GM19324 (cell line): ENCODE results near the gene WNT7A.
"Not testable (repeated sequence)": the region's sequence is repeated elsewhere in the genome, so short reads cannot be mapped to it uniquely, and the experiment has no call there.

Source experiments
- ATAC-seq: cut with Tn5 transposase; IDR thresholded peaks from one replicate; pipeline ENCODE4 v1.9.1; 2021; ENCODE audit warnings: mild to moderate bottlenecking, moderate library complexity; ENCODE audit not compliant: unreplicated experiment, low FRiP score

WNT7A gene

DNA sequence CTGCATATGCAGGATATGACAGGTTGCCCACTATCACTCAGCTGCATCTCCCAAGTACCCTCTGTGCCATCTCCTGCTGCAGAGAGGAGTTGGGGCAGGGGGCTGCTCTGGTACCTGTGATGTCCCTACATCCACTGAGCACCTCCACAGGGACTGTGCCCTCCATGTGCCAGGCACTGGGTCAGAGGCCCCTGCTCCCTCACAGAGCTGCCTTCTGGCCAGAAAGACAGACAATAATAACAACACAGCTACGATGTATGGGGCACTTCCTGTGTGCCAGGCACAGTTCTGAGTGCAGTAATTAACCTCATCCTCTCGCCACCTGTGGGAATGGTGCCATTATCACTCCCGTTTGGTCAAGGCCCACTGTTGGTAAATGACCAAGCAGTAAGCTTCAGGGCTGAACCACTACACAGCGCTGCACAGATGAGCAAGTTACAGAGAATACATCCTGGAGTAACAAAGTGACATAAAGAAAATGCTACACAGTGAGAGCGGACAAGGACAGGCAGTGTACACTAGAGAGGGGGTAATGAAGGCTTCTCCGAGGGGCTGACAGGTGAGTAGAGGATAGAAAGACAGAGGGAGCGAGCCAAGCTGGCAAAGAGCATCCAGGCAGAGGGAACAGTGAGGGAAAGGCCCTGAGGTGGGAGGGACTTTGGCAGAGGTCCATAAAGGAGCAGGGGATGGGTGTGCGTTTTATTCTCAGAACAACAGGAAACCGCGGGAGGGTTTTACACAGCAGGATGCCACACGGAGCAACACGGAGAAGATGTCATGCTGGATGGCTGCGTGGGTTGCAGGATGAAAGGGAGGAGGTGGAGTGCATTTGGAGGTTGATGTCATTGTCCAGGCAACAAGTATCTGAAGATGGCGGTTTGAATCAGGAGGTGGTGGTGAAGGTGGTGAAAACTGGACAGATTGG, 13.6 kb downstream of the WNT7A start:
- ATAC-seq, result no peak

DNA sequence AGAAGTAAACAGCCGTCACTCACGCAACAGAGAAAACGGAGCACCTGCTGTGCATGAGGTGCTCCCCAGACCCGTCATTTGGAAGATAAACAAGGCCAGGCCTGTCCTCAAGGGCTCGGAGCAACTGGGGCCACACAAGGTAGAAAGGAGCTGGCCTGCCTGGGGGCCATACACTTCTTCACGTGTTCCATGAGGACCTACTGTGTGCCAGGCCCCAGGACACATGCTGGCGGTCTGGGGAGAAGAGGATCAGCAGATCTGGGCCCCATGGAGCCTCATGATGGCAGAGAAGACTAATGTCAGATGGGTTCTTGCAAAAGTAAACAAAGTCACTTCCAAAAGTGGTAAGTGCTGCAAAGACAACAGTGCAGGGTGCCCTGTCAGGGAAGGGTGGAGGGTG, 14.3 kb downstream of the WNT7A start:
- ATAC-seq, result no peak

DNA sequence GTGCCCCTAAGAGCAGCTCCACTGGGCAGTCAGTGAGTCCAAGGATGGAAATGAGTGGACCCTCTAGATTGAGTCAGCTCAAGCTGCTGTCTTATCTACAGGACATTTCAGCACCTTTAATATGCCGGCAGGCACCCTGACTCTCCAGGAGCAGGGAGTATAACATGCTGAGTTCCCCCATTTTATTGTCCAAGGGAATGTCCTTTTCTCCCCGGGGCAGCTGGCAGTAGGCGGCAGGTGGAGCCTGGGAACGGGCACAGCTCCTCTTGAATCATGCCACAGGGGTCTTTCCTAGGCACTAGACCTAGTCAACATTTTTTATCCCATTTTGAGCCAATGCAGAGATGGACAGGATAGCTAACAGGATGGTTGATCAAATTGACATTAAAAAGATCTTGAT, 14.8 kb downstream of the WNT7A start:
- no peak for ATAC-seq

DNA sequence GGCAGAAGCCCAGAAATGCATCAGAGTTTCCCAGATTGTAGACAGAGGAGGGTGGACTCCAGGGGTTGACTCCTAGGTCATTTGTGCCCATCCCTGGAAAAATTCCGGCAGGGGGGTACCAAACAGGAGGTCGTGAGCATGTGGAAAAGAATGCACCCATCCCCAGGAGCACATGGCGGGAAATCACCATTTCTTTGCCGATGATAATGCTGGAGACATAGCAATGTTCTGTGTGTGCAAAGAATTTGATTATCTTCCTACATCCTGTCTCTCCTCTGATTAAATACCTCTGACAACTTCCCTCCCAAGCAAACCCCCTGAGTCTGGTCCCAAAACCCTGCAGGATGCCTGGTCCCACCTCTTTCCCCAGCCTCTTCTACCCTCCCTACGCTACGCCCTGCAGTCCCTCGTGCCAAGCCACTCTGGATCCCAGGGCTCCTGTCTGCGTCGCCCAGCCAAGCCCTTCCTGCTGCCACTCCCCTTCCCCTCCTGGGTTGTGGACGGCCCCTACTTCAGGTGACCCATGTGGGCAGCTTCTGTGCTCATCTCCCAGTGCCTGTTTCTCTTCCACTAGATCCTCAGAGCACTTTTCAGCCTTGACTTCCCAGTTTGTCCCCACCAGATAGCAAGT, 15.8 kb downstream of the WNT7A start:
- no peak for ATAC-seq

- ATAC-seq, result no peak
Measured at GRCh38 chr3:13863382-13863952, 16.4 kb downstream of the WNT7A start.

DNA sequence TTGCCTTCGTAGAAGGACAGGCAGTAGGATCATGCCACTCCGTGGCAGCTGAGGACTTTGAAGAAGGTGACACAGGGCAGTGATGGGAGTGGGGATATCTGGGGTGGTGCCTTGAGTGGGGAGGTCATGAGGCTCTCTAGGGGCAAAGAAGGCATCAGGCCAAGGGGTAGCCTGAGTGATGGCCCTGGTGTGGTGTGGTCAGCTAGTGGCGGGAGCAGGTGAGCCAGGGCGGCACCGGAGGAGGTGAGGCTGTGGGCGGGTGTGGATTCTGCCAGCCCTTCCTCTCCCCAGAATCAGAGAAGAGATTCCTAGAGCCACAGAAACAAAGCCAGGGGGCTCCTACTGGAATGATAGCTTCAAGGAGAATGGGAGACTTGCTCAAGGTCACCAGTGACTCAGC, 18.4 kb downstream of the WNT7A start:
- no peak for ATAC-seq

DNA sequence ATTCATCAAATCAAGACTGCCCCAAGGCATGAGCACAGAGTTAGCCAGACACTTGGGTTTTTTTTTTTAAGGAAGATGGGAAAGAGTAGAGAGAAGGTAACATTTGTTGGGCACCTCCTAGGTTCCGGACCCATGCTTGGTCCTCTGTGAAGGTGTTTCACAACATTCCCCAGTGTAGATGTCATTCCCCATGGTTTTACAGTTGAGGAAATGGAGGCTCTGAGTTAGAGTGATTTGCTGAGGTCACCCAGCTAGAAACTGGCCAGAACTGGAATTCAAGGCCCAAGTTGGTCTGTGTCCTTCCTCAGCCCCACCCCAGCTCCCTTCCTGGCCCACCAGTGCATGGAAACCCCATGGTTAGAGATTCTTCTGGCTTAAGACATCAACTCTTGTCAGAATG, 19.9 kb downstream of the WNT7A start:
- ATAC-seq, result no peak

- no peak for ATAC-seq
Measured at GRCh38 chr3:13858768-13859520, 20.9 kb downstream of the WNT7A start.

DNA sequence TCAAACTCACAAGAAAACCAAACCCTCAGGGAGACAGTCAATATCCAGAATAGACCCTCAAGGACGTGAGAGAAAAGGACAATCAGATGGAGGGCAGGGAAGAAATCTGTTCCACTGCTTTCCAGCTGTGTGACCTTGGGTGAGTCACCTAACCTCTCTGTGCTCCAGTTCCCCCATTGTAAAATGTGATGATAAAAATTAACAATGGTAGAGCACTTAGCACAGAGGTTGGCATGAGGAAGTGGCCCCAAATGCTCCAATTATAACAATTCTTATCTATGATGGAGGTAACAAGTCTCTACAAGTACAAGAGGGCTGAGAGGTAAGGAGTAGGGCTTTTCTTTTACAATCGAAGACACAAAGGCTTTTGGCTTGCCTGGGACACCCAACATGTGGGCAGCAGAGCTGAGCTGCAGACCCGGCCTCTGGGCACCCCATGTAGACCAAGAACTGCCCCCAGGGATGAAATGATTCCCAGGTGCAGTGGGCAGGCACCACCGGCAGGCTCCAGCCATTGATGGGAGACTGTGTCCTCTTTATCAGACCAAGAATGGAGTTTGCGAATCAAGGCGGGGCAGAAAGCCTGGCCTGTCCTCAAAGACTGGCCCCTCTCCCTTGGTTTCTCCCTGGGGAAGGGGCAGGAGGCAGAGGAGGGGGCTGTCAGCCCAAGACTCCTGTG, 22.0 kb downstream of the WNT7A start:
- no peak for ATAC-seq

DNA sequence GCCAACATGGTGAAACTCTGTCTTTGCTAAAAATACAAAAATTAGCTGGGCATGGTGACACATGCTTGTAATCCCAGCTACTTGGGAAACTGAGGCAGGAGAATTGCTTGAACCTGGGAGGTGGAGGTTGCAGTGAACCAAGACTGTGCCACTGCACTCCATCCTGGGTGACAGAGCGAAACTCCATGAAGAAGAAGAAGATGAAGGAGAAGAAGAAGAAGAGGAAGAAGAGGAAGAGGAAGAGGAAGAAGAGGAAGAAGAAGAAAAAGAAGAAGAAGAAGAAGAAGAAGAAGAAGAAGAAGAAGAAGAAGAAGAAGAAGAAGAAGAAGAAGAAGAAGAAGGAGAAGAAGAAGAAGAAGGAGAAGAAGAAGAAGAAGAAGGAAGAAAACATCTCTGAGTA, 23.2 kb downstream of the WNT7A start:
- ATAC-seq, result not testable (repeated sequence)

GRCh38 chr3:13856006-13856405, 23.9 kb downstream of the WNT7A start:
- no peak for ATAC-seq

GRCh38 chr3:13854492-13854891, 25.4 kb downstream of the WNT7A start:
- ATAC-seq, result no peak

DNA sequence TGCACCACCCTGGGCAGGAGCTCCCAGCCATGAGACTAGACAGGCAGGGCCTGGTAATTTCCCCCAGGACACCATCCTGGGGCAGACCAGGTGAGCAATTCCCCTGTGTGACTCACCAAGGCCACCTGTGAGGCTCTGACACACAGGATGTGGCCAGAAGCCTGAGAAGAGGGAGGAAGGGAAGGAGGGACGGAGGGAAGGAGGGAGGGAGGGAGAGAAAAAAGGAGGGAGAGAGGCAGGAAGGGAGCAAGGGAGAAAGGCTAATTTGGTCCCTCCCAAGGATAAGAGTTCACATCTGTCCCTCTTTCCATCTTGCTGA, 25.9 kb downstream of the WNT7A start:
- no peak for ATAC-seq

GRCh38 chr3:13853256-13853977, 26.5 kb downstream of the WNT7A start:
- ATAC-seq, result no peak

DNA sequence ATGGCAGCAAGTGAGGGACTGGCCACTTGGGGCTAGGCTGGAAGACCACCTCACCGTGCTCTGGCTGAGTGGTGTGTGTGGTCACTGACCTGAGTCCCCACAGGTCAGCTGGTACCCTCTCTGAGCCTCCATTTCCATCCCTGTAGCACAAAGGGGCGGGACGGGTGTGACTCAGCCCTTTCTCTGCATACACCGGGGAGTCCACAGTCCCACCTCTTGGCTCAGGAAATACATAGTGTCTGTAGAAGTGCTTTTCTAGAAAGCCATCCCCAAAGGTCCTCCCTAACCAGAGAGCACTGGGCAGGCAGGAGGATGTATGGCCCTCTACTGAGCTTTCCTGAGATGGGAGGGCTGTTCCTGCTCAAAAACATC, 27.2 kb downstream of the WNT7A start:
- no peak for ATAC-seq

DNA sequence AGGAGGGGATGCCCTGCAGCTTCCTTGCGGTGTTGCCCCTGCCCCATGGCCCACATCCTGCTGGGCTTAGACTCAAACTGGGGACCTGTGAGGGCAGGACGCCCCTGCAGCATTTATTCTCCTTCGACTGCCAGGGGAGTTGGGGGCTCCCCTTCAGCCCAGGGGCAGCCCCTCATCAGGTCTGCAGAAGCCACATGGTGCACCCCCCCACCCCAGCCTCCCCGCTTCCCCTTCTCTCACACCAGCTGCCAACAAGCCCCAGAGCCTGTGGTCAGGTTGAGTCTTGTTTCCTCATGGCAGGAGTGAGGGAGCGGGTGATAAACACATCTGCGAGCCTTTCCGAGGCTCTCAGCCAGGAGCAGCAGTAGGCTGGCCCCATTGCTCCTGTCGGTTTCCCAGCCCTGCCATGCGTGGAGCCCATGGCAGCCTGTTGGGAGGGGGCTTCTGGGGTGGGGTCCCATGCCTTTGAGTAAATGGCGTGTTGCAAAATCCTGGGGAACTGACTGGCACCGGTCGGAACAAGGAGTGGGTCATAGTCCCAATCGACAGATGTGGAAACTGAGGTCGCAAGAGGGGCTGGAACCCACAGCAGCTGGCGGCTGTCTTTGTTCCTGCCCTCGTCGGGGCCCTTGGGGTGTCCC, 27.8 kb downstream of the WNT7A start:
- ATAC-seq, result no peak

DNA sequence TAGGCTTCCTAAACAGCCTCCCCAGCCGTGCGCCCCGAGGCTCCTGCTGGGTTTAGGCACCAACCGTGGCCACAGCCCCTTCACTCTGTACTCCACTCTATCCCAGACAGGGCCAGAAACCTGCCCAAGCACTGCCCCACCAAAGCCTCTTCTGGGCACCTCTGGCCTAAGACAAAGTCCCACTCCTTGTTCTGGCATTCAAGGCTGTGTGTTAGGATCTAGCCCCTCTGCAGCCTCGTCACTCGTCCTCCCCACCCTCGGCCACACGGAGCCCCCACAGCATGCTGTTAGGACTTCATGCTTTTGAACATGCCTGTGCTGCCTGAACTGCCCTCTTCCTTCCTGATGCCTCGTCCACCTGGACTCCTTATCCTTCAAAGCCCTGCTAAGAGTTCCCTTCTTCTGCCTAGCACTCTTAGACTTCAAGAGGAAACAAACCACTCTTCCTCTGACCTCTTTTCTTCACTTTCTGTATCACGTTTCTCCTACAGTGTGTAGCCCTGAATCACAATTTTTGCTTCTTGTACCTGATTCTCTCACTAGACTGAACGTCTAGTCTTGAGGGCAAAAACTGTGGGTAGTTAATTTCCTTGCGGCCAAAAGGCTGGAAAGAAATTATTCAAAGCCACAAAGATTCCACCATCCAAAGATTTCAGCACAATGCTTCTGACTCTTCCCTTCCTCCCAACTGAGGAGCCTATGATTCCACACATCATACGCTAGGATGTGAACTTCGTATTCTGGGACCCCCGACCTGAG, 28.6 kb downstream of the WNT7A start:
- no peak for ATAC-seq

DNA sequence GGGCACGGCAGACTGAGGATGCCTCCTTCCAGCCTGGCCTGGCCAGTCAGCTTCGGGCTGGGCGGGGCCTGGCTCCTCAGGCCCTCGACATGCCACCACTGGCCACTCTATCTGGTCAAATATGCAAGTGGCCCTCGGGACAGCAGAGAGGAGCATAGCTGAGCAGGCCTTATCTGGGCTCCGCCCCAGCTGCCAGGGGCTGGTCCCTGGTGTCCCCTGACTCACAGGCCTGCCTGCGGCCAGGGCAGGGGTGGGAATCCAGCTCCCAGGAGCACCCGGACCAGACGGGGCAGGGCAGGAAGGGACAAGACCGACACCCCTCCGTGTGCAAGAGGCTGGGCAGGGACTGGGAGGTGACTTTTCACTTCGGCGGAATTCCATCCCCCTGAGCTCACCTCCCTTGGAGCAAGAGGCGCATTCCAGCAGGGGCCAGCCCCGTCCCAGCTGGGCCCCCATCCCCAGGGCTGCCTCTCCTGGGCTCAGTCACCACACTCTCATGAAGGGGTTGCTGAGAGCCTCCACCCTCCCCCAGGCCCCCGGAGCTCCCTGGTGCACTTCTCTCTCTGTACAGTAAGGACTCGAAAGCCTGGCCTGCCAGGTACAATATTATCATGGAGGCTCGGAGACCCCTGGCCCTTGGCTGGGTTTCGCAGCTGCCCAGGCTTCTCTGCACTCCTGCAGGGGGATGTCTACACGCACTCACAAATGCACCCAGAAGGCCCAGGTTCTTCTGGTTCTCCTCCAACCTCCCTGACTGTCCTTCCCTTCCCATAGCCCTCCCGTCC, 29.5 kb downstream of the WNT7A start:
- ATAC-seq, result no peak
